Stimulated activated CD4-positive, alpha-beta T cell treated with anti-CD3 and anti-CD28 coated beads, Interleukin-12 subunit alpha, Interleukin-12 subunit beta, amount 100 ng/mL, for 48 hours (primary cell): ENCODE data around the gene BOC.

ENCODE experiments used
- DNase-seq, 3 donors: peaks; one replicate each; pipeline ENCODE4 v3.0.0-alpha.2; 2020; ENCODE audit warnings: low read depth in 2 of 3, low spot score in 1 of 3

BOC gene

GRCh38 chr3:113193288-113193687, 18.1 kb upstream of the BOC start:
- no peak for DNase-seq

GRCh38 chr3:113193719-113194118, 17.6 kb upstream of the BOC start:
- no peak for DNase-seq

GRCh38 chr3:113194823-113195401, 16.4 kb upstream of the BOC start:
- no peak for DNase-seq

- no peak for DNase-seq
These were observed 11.0 kb upstream of the BOC start for GRCh38 chr3:113200351-113200750.

GRCh38 chr3:113200946-113201345, 10.4 kb upstream of the BOC start:
- DNase-seq = no peak

- no peak for DNase-seq
These were observed 7.0 kb upstream of the BOC start for GRCh38 chr3:113204371-113204770.

- DNase-seq = no peak
These were observed 5.9 kb upstream of the BOC start for GRCh38 chr3:113205481-113205880.

- no peak for DNase-seq
These were observed 590 bp upstream of the BOC start for GRCh38 chr3:113210604-113211329.

- DNase-seq = no peak
These were observed 940 bp downstream of the BOC start for GRCh38 chr3:113212150-113212843.

GRCh38 chr3:113212844-113213375, 1.6 kb downstream of the BOC start:
- no peak for DNase-seq

GRCh38 chr3:113213896-113214587, 2.7 kb downstream of the BOC start:
- DNase-seq = no peak

GRCh38 chr3:113214917-113215595, 3.7 kb downstream of the BOC start:
- DNase-seq = no peak

GRCh38 chr3:113216393-113216792, 5.0 kb downstream of the BOC start:
- no peak for DNase-seq

GRCh38 chr3:113218011-113218680, 6.8 kb downstream of the BOC start:
- DNase-seq = no peak

GRCh38 chr3:113218681-113219045, 7.3 kb downstream of the BOC start:
- no peak for DNase-seq

GRCh38 chr3:113219605-113220300, 8.4 kb downstream of the BOC start:
- no peak for DNase-seq

- no peak for DNase-seq
These were observed 9.4 kb downstream of the BOC start for GRCh38 chr3:113220721-113221120.

- no peak for DNase-seq
These were observed 10.4 kb downstream of the BOC start for GRCh38 chr3:113221721-113222257.

GRCh38 chr3:113222451-113223086, 11.2 kb downstream of the BOC start:
- no peak for DNase-seq
